Stimulated activated naive B cell treated with anti-CD40 and anti-IgM and Interleukin-4, amounts not matched to agents 10 μg/mL and 1 μg/mL and 100 μg/mL, for 72 hours (primary cell): ENCODE measurements around the gene GRID2.

Experiments
- ATAC-seq, 2 donors: fragments of 150-1000 bp; cut with Tn5 transposase; replicated peaks; 2 replicates each; pipeline ENCODE4 v1.10.0; 2021; ENCODE audit warnings: moderate library complexity in 1 of 2
- DNase-seq: peaks from one replicate; pipeline ENCODE4 v3.0.0; 2021
- H3K27ac Mint-ChIP-seq: one replicate; pipeline ENCODE4 v1.8.0; 2022; ENCODE audit warnings: mild to moderate bottlenecking, mixed read lengths
- H3K27me3 Mint-ChIP-seq, 2 donors: one replicate each; pipeline ENCODE4 v1.8.0; 2022; ENCODE audit warnings: mixed read lengths in 2 of 2
- H3K36me3 Mint-ChIP-seq, 2 donors: one replicate each; pipeline ENCODE4 v1.8.0; 2022; ENCODE audit warnings: mixed read lengths in 2 of 2, mild to moderate bottlenecking in 1 of 2
- H3K4me1 Mint-ChIP-seq, 2 donors: one replicate each; pipeline ENCODE4 v1.8.0; 2022; ENCODE audit warnings: mixed read lengths in 2 of 2, mild to moderate bottlenecking in 1 of 2
- H3K4me3 Mint-ChIP-seq, 2 donors: one replicate each; pipeline ENCODE4 v1.8.0; 2022; ENCODE audit warnings: mild to moderate bottlenecking in 2 of 2, mixed read lengths in 2 of 2, moderate library complexity in 1 of 2
- H3K9me3 Mint-ChIP-seq, 2 donors: one replicate each; pipeline ENCODE4 v1.8.0; 2022; ENCODE audit warnings: mixed read lengths in 2 of 2, mild to moderate bottlenecking in 1 of 2

The GRID2 gene

DNA sequence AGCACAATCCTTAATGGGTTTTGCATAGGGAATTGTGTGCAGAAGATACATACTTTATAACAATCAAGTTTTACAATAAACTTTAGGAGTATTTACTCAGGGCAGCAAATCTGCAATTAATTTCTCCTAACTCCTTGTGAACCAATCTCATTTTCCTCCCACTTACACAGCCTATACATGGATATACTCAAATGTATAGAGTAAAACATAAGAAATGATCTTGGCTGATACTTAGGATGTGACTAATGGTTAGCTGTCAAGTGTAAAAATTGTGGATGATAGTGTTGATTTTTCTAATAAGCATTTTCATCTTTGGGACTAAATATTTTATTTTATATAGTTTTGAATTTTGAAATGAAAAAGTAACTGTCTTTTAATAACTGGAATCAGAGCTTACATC lies 759.6 kb downstream of the GRID2 start:
- DNase-seq (no peak), ATAC-seq (no peak)
- Mint-ChIP-seq H3K4me1 (no peaks in the 10 kb centered on the region), H3K36me3 (no peaks in the 10 kb centered on the region), H3K27me3 (no peaks in the 10 kb centered on the region), H3K4me3 (no peak overlapping the region), H3K9me3 (no peaks in the 10 kb centered on the region), H3K27ac (no peak overlapping the region)

DNA sequence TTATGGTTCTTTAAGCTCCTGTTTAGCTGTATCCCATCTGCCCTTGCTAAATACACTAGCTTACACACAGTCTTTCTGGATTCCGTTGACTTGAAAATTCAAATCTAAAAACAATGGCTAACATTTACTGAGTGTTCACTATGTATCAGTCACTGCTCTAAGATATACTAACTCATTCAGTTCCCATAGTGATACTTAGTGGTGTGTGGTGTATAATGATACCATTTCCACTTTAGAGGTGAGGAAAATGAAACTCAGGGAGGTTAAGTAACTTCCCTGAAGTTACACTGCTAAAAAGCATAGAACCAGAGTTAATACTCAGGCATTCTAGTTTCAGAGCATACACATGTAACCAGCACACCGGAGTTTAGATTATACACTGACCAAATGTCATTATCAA lies 762.0 kb downstream of the GRID2 start:
- Mint-ChIP-seq H3K36me3 (no peaks in the 10 kb centered on the region), H3K27ac (no peak overlapping the region), H3K27me3 (no peaks in the 10 kb centered on the region), H3K4me1 (no peaks in the 10 kb centered on the region), H3K9me3 (no peaks in the 10 kb centered on the region), H3K4me3 (no peak overlapping the region)
- ATAC-seq (no peak), DNase-seq (no peak)

GRCh38 chr4:93066749-93067148 lies 763.0 kb downstream of the GRID2 start:
- no peak for DNase-seq
- H3K4me3 Mint-ChIP-seq: no peak overlapping the region
- H3K27me3 Mint-ChIP-seq: no peaks in the 10 kb centered on the region
- no peak overlapping the region for H3K27ac Mint-ChIP-seq
- no peaks in the 10 kb centered on the region for H3K36me3 Mint-ChIP-seq
- H3K9me3 Mint-ChIP-seq: no peaks in the 10 kb centered on the region
- no peaks in the 10 kb centered on the region for H3K4me1 Mint-ChIP-seq
- ATAC-seq: no peak

- Mint-ChIP-seq H3K27ac (no peak overlapping the region), H3K27me3 (no peaks in the 10 kb centered on the region), H3K4me3 (no peak overlapping the region), H3K36me3 (no peaks in the 10 kb centered on the region), H3K9me3 (no peaks in the 10 kb centered on the region), H3K4me1 (no peaks in the 10 kb centered on the region)
- no peak for ATAC-seq
- DNase-seq: no peak
Observed at GRCh38 chr4:93072292-93072691, 768.5 kb downstream of the GRID2 start.

GRCh38 chr4:93080316-93080715 lies 776.5 kb downstream of the GRID2 start:
- Mint-ChIP-seq H3K9me3 (peaks cover 0 to 4% of the 10 kb centered on the region in 2 donors), H3K4me1 (no peaks in the 10 kb centered on the region), H3K27ac (no peak overlapping the region), H3K36me3 (no peaks in the 10 kb centered on the region), H3K27me3 (no peaks in the 10 kb centered on the region), H3K4me3 (no peak overlapping the region)
- ATAC-seq (no peak), DNase-seq (no peak)

GRCh38 chr4:93084599-93085305 lies 781.0 kb downstream of the GRID2 start:
- Mint-ChIP-seq H3K9me3 (peaks cover 0 to 6% of the 10 kb centered on the region in 2 donors), H3K4me3 (no peak overlapping the region), H3K4me1 (no peaks in the 10 kb centered on the region), H3K27ac (no peak overlapping the region), H3K27me3 (no peaks in the 10 kb centered on the region), H3K36me3 (no peaks in the 10 kb centered on the region)
- DNase-seq (no peak), ATAC-seq (no peak)

DNA sequence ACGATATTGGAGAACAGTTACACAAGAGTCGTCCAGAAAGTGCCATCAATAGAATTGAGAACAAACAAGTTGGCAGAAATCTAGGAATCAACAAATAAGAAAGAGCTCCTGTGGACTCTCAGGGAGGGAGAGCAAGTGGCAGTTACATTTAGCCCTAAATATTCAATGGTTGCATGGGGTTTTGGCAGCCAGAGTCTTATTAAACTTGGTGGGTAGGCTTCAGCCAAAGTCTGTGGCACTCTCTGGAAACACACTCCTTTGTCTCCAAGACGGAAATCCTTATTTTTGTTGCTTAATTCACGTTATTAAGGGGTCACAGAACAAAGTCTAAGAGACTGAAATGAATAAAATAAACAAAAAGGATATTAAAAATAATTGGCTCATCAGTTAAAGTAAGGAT lies 782.6 kb downstream of the GRID2 start:
- Mint-ChIP-seq H3K27ac (no peak overlapping the region), H3K4me1 (no peaks in the 10 kb centered on the region), H3K27me3 (no peaks in the 10 kb centered on the region), H3K4me3 (no peak overlapping the region), H3K9me3 (peaks cover 0 to 3% of the 10 kb centered on the region in 2 donors), H3K36me3 (no peaks in the 10 kb centered on the region)
- no peak for ATAC-seq
- no peak for DNase-seq

DNA sequence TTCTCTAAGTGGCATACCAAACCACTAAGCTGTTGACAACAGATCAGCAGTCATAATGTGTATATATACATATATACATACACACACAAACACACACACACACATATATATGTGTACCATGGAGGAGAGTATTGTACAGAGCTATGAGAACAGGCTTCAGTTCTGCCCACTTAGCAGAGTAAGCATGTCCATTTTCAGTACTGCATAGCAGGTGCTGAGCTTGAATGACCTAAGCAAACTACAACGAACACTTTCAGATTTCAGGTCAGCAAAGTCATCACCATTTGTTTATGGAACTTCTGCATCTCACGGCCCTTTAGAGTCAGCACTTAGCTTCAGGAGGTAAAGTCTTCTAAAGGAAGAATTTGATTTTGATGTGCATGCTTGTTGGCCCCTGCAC lies 789.0 kb downstream of the GRID2 start:
- no peak for DNase-seq
- H3K9me3 Mint-ChIP-seq: no peaks in the 10 kb centered on the region
- no peaks in the 10 kb centered on the region for H3K27me3 Mint-ChIP-seq
- H3K36me3 Mint-ChIP-seq: no peaks in the 10 kb centered on the region
- no peak for ATAC-seq
- H3K4me1 Mint-ChIP-seq: no peaks in the 10 kb centered on the region
- no peak overlapping the region for H3K4me3 Mint-ChIP-seq
- no peak overlapping the region for H3K27ac Mint-ChIP-seq

DNA sequence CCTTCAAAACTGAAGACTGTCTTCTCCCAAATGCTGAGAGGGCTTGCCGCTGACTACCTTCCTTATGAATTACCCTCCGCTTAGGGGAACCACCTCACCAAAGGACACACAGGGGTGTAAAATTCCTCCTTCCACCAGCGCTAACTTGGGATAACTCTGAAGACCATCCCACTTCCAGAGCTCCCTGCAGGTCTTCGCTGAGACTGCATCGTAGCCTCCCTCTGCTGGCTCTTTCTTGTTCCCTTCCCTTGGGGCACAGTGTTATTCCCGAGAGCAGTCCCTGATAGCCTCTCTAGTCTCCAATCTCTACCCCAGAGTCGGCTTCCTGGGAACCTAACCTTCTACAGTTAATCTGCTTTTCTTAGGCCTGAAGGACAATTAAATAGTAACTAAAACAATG lies 799.3 kb downstream of the GRID2 start:
- Mint-ChIP-seq H3K9me3 (peaks cover 6 to 7% of the 10 kb centered on the region in 2 donors), H3K27ac (no peak overlapping the region), H3K36me3 (no peaks in the 10 kb centered on the region), H3K4me1 (no peaks in the 10 kb centered on the region), H3K27me3 (no peaks in the 10 kb centered on the region), H3K4me3 (no peak overlapping the region)
- ATAC-seq: no peak
- no peak for DNase-seq

- Mint-ChIP-seq H3K4me3 (no peak overlapping the region), H3K9me3 (peaks cover 9 to 16% of the 10 kb centered on the region in 2 donors), H3K27me3 (no peaks in the 10 kb centered on the region), H3K27ac (no peak overlapping the region), H3K36me3 (no peaks in the 10 kb centered on the region), H3K4me1 (no peaks in the 10 kb centered on the region)
- ATAC-seq (no peak), DNase-seq (no peak)
Observed at GRCh38 chr4:93116624-93117023, 812.9 kb downstream of the GRID2 start.

- ATAC-seq: no peak
- Mint-ChIP-seq H3K27me3 (no peaks in the 10 kb centered on the region), H3K27ac (no peak overlapping the region), H3K36me3 (no peaks in the 10 kb centered on the region), H3K9me3 (no peaks in the 10 kb centered on the region), H3K4me3 (no peak overlapping the region), H3K4me1 (no peaks in the 10 kb centered on the region)
- DNase-seq: no peak
Observed at GRCh38 chr4:93127489-93127888, 823.7 kb downstream of the GRID2 start.

DNA sequence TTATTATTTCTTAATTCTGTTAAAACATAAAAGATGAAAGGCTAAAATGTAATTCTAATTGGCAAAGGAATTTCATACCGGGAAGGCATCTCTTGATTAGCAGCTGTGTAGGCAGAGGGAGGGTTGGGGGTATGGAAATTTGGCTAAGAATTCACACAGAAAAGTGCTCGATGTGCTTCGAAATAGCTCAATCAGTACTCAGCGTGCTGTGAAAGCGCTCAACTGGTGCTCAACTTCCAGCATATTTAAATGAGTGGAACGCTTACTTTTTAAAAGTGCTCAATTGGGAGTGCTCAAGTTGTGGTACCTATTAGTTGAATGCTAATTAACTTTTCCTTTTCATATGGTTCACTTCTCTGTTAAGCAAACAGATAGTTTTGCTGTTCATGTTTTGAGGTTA lies 828.9 kb downstream of the GRID2 start:
- Mint-ChIP-seq H3K27me3 (no peaks in the 10 kb centered on the region), H3K27ac (no peak overlapping the region), H3K9me3 (no peaks in the 10 kb centered on the region), H3K4me1 (no peaks in the 10 kb centered on the region), H3K36me3 (no peaks in the 10 kb centered on the region), H3K4me3 (no peak overlapping the region)
- DNase-seq (no peak), ATAC-seq (no peak)

DNA sequence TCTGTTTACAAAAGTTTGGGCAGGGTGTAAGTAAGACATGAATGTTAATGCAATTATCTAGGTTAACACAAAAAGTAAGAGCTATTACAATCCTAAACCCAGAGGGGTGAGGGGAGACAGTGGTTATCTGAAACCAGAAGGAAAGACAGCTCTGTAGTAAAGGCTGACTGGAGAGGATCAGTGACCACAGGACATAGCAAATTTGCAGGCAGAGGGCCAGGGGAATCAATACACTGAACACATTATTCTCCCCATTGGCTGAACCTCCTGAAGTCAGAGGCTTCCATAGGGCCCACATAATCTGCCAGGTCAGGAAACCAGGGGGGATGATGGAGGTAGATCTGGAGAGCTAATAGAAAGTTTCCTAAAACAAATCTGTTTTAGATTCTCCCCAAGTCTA lies 835.4 kb downstream of the GRID2 start:
- Mint-ChIP-seq H3K4me3 (no peak overlapping the region), H3K9me3 (no peaks in the 10 kb centered on the region), H3K36me3 (no peaks in the 10 kb centered on the region), H3K27ac (no peak overlapping the region), H3K27me3 (no peaks in the 10 kb centered on the region), H3K4me1 (no peaks in the 10 kb centered on the region)
- no peak for ATAC-seq
- no peak for DNase-seq

- H3K9me3 Mint-ChIP-seq: no peaks in the 10 kb centered on the region
- no peak overlapping the region for H3K27ac Mint-ChIP-seq
- H3K36me3 Mint-ChIP-seq: no peaks in the 10 kb centered on the region
- H3K4me1 Mint-ChIP-seq: no peaks in the 10 kb centered on the region
- DNase-seq (no peak), ATAC-seq (no peak)
- no peaks in the 10 kb centered on the region for H3K27me3 Mint-ChIP-seq
- no peak overlapping the region for H3K4me3 Mint-ChIP-seq
Observed at GRCh38 chr4:93143902-93144301, 840.1 kb downstream of the GRID2 start.

DNA sequence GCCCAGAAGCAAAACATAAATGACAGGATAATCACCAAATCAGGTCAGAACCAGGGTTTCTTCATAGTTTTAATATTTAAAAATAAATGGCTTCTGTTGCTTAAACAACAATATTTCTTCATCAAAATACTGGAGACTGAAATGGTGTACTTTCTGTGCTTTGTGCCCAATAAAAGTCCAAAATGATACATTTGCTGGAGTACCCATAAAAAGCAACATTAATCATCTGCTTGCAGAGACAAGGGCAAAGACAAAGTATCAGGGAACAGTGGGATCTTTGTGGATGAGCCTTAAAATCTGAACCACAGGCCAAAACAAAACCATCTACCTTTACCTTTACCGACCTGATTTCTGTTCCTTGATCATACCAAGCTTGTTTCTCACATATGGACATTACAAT lies 840.9 kb downstream of the GRID2 start:
- ATAC-seq (no peak), DNase-seq (no peak)
- no peaks in the 10 kb centered on the region for H3K4me1 Mint-ChIP-seq
- H3K27ac Mint-ChIP-seq: no peak overlapping the region
- no peak overlapping the region for H3K4me3 Mint-ChIP-seq
- H3K36me3 Mint-ChIP-seq: no peaks in the 10 kb centered on the region
- no peaks in the 10 kb centered on the region for H3K9me3 Mint-ChIP-seq
- H3K27me3 Mint-ChIP-seq: no peaks in the 10 kb centered on the region
